HepG2 (cell line): ENCODE results near the gene C10orf90. TPM values are rescaled to one million over a fixed set of nuclear protein-coding genes. Genes with fewer than 3 reads are reported as not detected.

Experiments
- ATAC-seq: fragments of 200-7000 bp; cut with Tn5 transposase; 3 replicates; pipeline ENCODE4 v1.9.1; 2020; ENCODE audit warnings: mild to moderate bottlenecking, moderate library complexity
- BruUV-seq: library from RNA; stranded (reverse); fragments of 400-500 nt; replicated peaks from 2 replicates; lab custom pipeline; 2021; lab: Mats Ljungman, UMichigan
- CTCF ChIA-PET: fragments of 300-600 bp; formaldehyde crosslinking; extraction: SDS; loops from one replicate; lab custom pipeline; 2021; ENCODE audit warnings: low total read pairs, inconsistent platforms, low intra/inter-chr PET ratio; lab: Yijun Ruan, JAX
- POLR2A ChIA-PET: fragments of 350-600 bp; sonication (Branson Sonifier 250); formaldehyde crosslinking; loops from one replicate; lab custom pipeline; 2020; ENCODE audit warnings: antibody characterized with exemption, inconsistent platforms; lab: Yijun Ruan, JAX
- DNase-seq: peaks from one replicate; pipeline ENCODE4 v3.0.0-alpha.2; 2015; ENCODE audit warnings: low spot score
- FAIRE-seq: peaks from 3 replicates; lab custom pipeline; 2011; peaks lifted over from hg19 to GRCh38; lab: Jason Lieb, UNC
- H2AFZ ChIP-seq: one replicate; pipeline ENCODE4 v1.6.1; 2011; ENCODE audit warnings: low read length, inconsistent platforms
- H3K27ac ChIP-seq: fragments of 300-600 bp; 3 replicates; pipeline ENCODE4 v1.8.0; 2011; ENCODE audit warnings: mixed run types, mild to moderate bottlenecking, mixed read lengths, low read length, inconsistent platforms; ENCODE audit not compliant: insufficient read depth; ENCODE audit errors: extremely low read length
- H3K27me3 ChIP-seq, 2 experiments: fragments of 200-600 bp in 1 of 2; 2 replicates in 1 of 2; 3 replicates in 1 of 2; pipeline versions ENCODE4 v1.6.0 to v1.8.0; 2011; ENCODE audit warnings: low read length in 2 of 2, mild to moderate bottlenecking in 2 of 2, moderate library complexity in 2 of 2, inconsistent platforms in 1 of 2; ENCODE audit not compliant: insufficient read depth in 2 of 2, control insufficient read depth in 1 of 2
- H3K36me3 ChIP-seq, 2 experiments: fragments of 200-600 bp in 1 of 2; replicated peaks in 1 of 2; 2 replicates in 1 of 2; 3 replicates in 1 of 2; pipeline versions ENCODE4 v1.5.1 to v1.8.0; 2011; ENCODE audit warnings: low read length in 2 of 2, inconsistent platforms in 1 of 2; ENCODE audit not compliant: insufficient read depth in 2 of 2, control insufficient read depth in 1 of 2
- H3K4me1 ChIP-seq: 2 replicates; pipeline ENCODE4 v1.5.1; 2012; ENCODE audit warnings: low read length, inconsistent platforms; ENCODE audit not compliant: insufficient read depth
- H3K4me2 ChIP-seq: 2 replicates; pipeline ENCODE4 v1.6.0; 2011; ENCODE audit warnings: low read depth, low read length, inconsistent platforms
- H3K4me3 ChIP-seq, 3 experiments: fragments of 200-600 bp in 1 of 3; sonication (generic), shearing (Covaris generic) in 1 of 3; replicated peaks in 1 of 3; 2 replicates each; pipeline ENCODE4 v1.5.1; 2011 to 2016; ENCODE audit warnings: low read length in 3 of 3, inconsistent platforms in 2 of 3, low read depth in 2 of 3, mild to moderate bottlenecking in 2 of 3, control low read depth in 1 of 3, mixed read lengths in 1 of 3; ENCODE audit not compliant: insufficient read depth in 1 of 3
- H3K79me2 ChIP-seq: one replicate; pipeline ENCODE4 v1.6.1; 2011; ENCODE audit warnings: low read length, inconsistent platforms; ENCODE audit not compliant: insufficient read depth
- H3K9ac ChIP-seq: 2 replicates; pipeline ENCODE4 v1.6.0; 2011; ENCODE audit warnings: mild to moderate bottlenecking, low read depth, low read length, inconsistent platforms; ENCODE audit not compliant: insufficient read depth
- H3K9me3 ChIP-seq: 2 replicates; pipeline ENCODE4 v1.5.1; 2012; ENCODE audit warnings: mild to moderate bottlenecking, low read length
- H4K20me1 ChIP-seq: 2 replicates; pipeline ENCODE4 v1.6.0; 2011; ENCODE audit warnings: inconsistent platforms, mild to moderate bottlenecking, low read length, moderate library complexity; ENCODE audit not compliant: insufficient read depth
- MAFF ChIP-seq: IDR thresholded peaks from 2 replicates; pipeline ENCODE4 v1.6.1; 2011; ENCODE audit warnings: low read depth, low read length, improper control_type of control experiment
- MAFK ChIP-seq, 2 experiments: IDR thresholded peaks in 1 of 2; conservative IDR thresholded peaks in 1 of 2; 2 replicates each; pipeline ENCODE4 v1.6.1; 2011; ENCODE audit warnings: improper control_type of control experiment in 2 of 2, low read length in 2 of 2
- MIER2 ChIP-seq: IDR thresholded peaks from 2 replicates; pipeline ENCODE4 v1.6.1; 2016; ENCODE audit warnings: missing biosample characterization, missing genetic modification reagents
- ZNF501 ChIP-seq: sonication (generic); formaldehyde crosslinking; IDR thresholded peaks from 2 replicates; pipeline ENCODE4 v1.5.1; 2020; ENCODE audit warnings: mild to moderate bottlenecking, moderate library complexity, missing genetic modification reagents
- WGBS: methylation state at CpG from one replicate; pipeline ENCODE4 v1.1.6; 2017; ENCODE audit warnings: low lambda C conversion rate; 5-methylcytosine and 5-hydroxymethylcytosine counted together
- in situ Hi-C: cut with HindIII; loops from 2 replicates; pipeline ENCODE4 v1.10.0; 2017; ENCODE audit warnings: low pct_unique_long_range_greater_than_20kb; ENCODE audit not compliant: extremely low pct_ligation_motif_present
- intact Hi-C: fragments of 100-400 bp; cut with micrococcal nuclease; formaldehyde crosslinking; loops from one replicate; pipeline ENCODE4 v1.10.0; 2022; ENCODE audit not compliant: unreplicated experiment
- polyA plus RNA-seq, 8 experiments: library from polyadenylated mRNA; depleted of rRNA in 3 of 8; stranded (reverse) in 7 of 8; unstranded in 1 of 8; fragments of >200 nt; fragmentation: Illumina TruSeq in 4 of 8; extraction: Trizol in 4 of 8; gene quantifications; 2 replicates each; pipeline versions ENCODE4 v1.2.1 to v1.2.3, GENCODE V29; 2011 to 2016; ENCODE audit warnings: low read depth in 4 of 8, missing spikeins in 1 of 8, mixed read lengths in 1 of 8; ENCODE audit not compliant: insufficient read depth in 1 of 8
- total RNA-seq, 5 experiments: library from RNA; depleted of rRNA; stranded (reverse); fragments of >200 nt; fragmentation: Illumina TruSeq; extraction: Trizol; gene quantifications; 2 replicates each; pipeline ENCODE4 v1.2.3, GENCODE V29; 2016; ENCODE audit warnings: low read depth in 1 of 5
- TF ChIP-seq, protein P1 (sequence below), 2 experiments: IDR thresholded peaks; 2 replicates each; pipeline ENCODE4 v1.6.1; 2011 to 2012; ENCODE audit warnings: low read length in 2 of 2, borderline replicate concordance in 1 of 2, low read depth in 1 of 2, mild to moderate bottlenecking in 1 of 2, moderate library complexity in 1 of 2
- TF ChIP-seq, protein P2 (sequence below): sonication (generic); formaldehyde crosslinking; IDR thresholded peaks from 2 replicates; pipeline ENCODE4 v1.4.0; 2020; ENCODE audit warnings: mild to moderate bottlenecking, missing genetic modification reagents

The C10orf90 gene
- total and polyA plus RNA-seq, 2 of the 13 experiments (the other 11 are each of a cell fraction or from before 2014, with no cell fraction given): not detected

- no peaks in the 10 kb centered on the region for H3K4me1 ChIP-seq
- TF ChIP-seq MAFF: peak; percentile 65
- TF ChIP-seq MIER2: 0 out of 2 replicates have a peak, but pooled peaks have one; percentile 51
- TF ChIP-seq ZNF501 (CRISPR knock-in tag): no peak
- TF ChIP-seq, protein P1, sequence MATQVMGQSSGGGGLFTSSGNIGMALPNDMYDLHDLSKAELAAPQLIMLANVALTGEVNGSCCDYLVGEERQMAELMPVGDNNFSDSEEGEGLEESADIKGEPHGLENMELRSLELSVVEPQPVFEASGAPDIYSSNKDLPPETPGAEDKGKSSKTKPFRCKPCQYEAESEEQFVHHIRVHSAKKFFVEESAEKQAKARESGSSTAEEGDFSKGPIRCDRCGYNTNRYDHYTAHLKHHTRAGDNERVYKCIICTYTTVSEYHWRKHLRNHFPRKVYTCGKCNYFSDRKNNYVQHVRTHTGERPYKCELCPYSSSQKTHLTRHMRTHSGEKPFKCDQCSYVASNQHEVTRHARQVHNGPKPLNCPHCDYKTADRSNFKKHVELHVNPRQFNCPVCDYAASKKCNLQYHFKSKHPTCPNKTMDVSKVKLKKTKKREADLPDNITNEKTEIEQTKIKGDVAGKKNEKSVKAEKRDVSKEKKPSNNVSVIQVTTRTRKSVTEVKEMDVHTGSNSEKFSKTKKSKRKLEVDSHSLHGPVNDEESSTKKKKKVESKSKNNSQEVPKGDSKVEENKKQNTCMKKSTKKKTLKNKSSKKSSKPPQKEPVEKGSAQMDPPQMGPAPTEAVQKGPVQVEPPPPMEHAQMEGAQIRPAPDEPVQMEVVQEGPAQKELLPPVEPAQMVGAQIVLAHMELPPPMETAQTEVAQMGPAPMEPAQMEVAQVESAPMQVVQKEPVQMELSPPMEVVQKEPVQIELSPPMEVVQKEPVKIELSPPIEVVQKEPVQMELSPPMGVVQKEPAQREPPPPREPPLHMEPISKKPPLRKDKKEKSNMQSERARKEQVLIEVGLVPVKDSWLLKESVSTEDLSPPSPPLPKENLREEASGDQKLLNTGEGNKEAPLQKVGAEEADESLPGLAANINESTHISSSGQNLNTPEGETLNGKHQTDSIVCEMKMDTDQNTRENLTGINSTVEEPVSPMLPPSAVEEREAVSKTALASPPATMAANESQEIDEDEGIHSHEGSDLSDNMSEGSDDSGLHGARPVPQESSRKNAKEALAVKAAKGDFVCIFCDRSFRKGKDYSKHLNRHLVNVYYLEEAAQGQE (IDR thresholded peaks at IDR 0.05; ENCODE audit: borderline replicate concordance in 1 of 2, low read depth in 1 of 2, low read length in 2 of 2): peak; percentile 15 to 82
- TF ChIP-seq MAFK (conservative IDR thresholded peaks at IDR 0.05 in 1 of 2, IDR thresholded peaks at IDR 0.05 in 1 of 2; ENCODE audit: low read length in 2 of 2): peak; percentile 69 to 72
- TF ChIP-seq, protein P2, sequence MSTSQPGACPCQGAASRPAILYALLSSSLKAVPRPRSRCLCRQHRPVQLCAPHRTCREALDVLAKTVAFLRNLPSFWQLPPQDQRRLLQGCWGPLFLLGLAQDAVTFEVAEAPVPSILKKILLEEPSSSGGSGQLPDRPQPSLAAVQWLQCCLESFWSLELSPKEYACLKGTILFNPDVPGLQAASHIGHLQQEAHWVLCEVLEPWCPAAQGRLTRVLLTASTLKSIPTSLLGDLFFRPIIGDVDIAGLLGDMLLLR (CRISPR knock-in tag): no peak
- no peak overlapping the region for H3K27ac ChIP-seq
- BruUV-seq: no TSS peak
- H3K27me3 ChIP-seq: peaks cover 0 to 10% of the 10 kb centered on the region in 2 experiments; a peak in 1 of 5 replicates
- no peaks in the 10 kb centered on the region for H3K9me3 ChIP-seq
- no peak overlapping the region for H2AFZ ChIP-seq
- 35% methylated on average over 10 of the region's 10 CpGs for WGBS
- in situ Hi-C loops (no loop called here), intact Hi-C loops (no loop called here)
- H3K4me3 ChIP-seq: no peak overlapping the region
- no peak for DNase-seq
- ATAC-seq: no peak
- no peak for FAIRE-seq
- no peak overlapping the region for H3K9ac ChIP-seq
- H3K4me2 ChIP-seq: no peak overlapping the region
- no peaks in the 10 kb centered on the region for H4K20me1 ChIP-seq
- no peaks in the 10 kb centered on the region for H3K79me2 ChIP-seq
- no peaks in the 10 kb centered on the region for H3K36me3 ChIP-seq
- ChIA-PET POLR2A (no interaction called here), CTCF (no interaction called here)
Observed at GRCh38 chr10:126536148-126536547, 134.3 kb downstream of the C10orf90 start.
